Left ventricle myocardium inferior (tissue), 1 donor: ENCODE data around the gene CFD. TPM values are rescaled to one million over a fixed set of nuclear protein-coding genes. Genes with fewer than 3 reads are reported as not detected.

Experiments
- DNase-seq: peaks from one replicate; pipeline ENCODE4 v3.0.0-alpha.2; 2020
- H3K27ac ChIP-seq: fragments of 200-600 bp; replicated peaks from 2 replicates; pipeline ENCODE4 v1.8.0; 2021
- H3K27me3 ChIP-seq: fragments of 200-600 bp; 2 replicates; pipeline ENCODE4 v1.8.0; 2021; ENCODE audit warnings: low read depth
- H3K36me3 ChIP-seq: fragments of 200-600 bp; 2 replicates; pipeline ENCODE4 v1.8.0; 2021
- H3K4me1 ChIP-seq: fragments of 200-600 bp; 2 replicates; pipeline ENCODE4 v1.8.0; 2021
- H3K4me3 ChIP-seq: fragments of 200-600 bp; 2 replicates; pipeline ENCODE4 v1.8.0; 2021; ENCODE audit warnings: mild to moderate bottlenecking, moderate library complexity
- H3K9me3 ChIP-seq: fragments of 200-600 bp; replicated peaks from 2 replicates; pipeline ENCODE4 v1.8.0; 2021
- intact Hi-C: fragments of 100-400 bp; cut with micrococcal nuclease; formaldehyde crosslinking; loops from one replicate; pipeline ENCODE4 v1.11.0; 2022
- total RNA-seq: library from RNA; stranded (reverse); fragmentation: NEBNext Ultra II Directional; extraction: Animal tissue kit (Norgen Biotek cat#: 25700); gene quantifications from one replicate; pipeline ENCODE4 v1.2.1, GENCODE V29; 2021
- TF ChIP-seq, protein P1 (sequence below): fragments of 200-600 bp; IDR thresholded peaks from 2 replicates; pipeline ENCODE4 v1.8.0; 2021; ENCODE audit warnings: antibody characterized with exemption, mild to moderate bottlenecking, borderline replicate concordance
- donor health status: DM: no; HTN: yes; CAD: no; lungs with severe emphysema.

Gene CFD
- total RNA-seq, 1 donor from 2014 or later = 200 TPM

GRCh38 chr19:879711-880438 is 20.4 kb downstream of the CFD start:
- intact Hi-C loops = no loop called here
- no peaks in the 10 kb centered on the region for H3K9me3 ChIP-seq
- TF ChIP-seq, protein P1, sequence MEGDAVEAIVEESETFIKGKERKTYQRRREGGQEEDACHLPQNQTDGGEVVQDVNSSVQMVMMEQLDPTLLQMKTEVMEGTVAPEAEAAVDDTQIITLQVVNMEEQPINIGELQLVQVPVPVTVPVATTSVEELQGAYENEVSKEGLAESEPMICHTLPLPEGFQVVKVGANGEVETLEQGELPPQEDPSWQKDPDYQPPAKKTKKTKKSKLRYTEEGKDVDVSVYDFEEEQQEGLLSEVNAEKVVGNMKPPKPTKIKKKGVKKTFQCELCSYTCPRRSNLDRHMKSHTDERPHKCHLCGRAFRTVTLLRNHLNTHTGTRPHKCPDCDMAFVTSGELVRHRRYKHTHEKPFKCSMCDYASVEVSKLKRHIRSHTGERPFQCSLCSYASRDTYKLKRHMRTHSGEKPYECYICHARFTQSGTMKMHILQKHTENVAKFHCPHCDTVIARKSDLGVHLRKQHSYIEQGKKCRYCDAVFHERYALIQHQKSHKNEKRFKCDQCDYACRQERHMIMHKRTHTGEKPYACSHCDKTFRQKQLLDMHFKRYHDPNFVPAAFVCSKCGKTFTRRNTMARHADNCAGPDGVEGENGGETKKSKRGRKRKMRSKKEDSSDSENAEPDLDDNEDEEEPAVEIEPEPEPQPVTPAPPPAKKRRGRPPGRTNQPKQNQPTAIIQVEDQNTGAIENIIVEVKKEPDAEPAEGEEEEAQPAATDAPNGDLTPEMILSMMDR = no peak
- DNase-seq = no peak
- no peaks in the 10 kb centered on the region for H3K4me1 ChIP-seq
- no peak overlapping the region for H3K4me3 ChIP-seq
- no peaks in the 10 kb centered on the region for H3K27me3 ChIP-seq
- H3K27ac ChIP-seq = no peak overlapping the region
- peaks cover 64% of the 10 kb centered on the region for H3K36me3 ChIP-seq

DNA sequence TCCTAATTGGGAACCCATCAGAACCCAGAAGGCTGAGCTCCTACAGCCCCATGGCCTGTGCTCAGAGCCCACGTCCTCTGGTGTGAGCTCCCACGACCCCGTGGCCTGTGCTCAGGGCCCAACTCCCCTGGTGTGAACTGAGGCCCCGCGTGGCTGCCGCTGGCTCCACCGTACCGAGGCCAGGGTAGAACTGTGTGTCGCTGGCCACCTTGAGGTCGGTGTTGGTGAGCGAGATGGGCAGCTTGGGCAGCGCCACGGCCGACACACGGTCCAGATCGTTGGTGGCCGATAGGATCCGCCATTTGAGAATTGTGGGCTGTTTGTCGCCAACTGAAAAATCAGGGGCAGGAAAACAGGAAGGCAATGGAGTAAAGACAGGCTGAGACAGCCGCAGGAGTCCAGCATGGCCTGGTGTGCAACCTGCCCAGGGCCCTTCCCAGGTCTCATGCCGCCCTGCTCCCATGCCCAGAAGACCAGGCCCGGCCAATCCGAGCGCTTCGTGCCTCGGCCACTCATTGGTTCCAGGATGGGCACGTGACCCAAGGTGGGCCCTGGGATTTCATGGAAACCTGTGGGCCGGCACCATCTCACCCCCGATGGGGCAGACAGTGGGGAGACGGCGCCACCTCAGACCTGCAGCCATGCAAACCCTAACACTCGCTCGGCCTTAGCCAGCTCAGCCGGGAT is 22.1 kb downstream of the CFD start:
- peaks cover 72% of the 10 kb centered on the region for H3K36me3 ChIP-seq
- intact Hi-C loops = no loop called here
- no peaks in the 10 kb centered on the region for H3K4me1 ChIP-seq
- TF ChIP-seq, protein P1 = no peak
- no peak overlapping the region for H3K4me3 ChIP-seq
- H3K27ac ChIP-seq = no peak overlapping the region
- H3K9me3 ChIP-seq = no peaks in the 10 kb centered on the region
- DNase-seq = no peak
- H3K27me3 ChIP-seq = no peaks in the 10 kb centered on the region

DNA sequence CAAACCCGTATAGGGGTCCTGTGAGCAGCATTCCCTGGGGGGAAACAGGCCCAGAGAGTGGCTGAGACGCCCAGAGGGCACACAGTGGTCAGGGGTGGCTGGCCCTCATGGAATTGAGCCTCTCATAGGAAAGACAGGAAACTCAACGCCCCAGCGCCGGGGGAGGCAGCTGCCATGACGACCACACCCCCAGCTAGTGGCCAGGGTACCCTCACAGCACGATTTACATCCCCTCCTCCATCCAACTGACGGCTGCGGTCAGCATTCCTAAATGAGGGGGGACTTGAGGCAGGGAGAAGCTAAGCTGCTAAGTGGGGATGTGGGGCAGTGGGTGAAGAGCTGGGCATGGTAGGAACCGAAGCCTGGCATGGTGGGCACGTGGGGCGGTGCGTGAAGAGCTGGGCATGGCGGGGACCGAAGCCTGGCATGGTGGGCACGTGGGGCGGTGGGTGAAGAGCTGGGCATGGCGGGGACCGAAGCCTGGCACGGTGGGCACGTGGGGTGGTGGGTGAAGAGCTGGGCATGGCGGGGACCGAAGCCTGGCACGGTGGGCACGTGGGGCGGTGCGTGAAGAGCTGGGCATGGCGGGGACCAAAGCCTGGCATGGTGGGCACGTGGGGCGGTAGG is 23.5 kb downstream of the CFD start:
- H3K27me3 ChIP-seq = no peaks in the 10 kb centered on the region
- H3K4me1 ChIP-seq = no peaks in the 10 kb centered on the region
- DNase-seq = no peak
- TF ChIP-seq, protein P1 = no peak
- H3K27ac ChIP-seq = no peak overlapping the region
- intact Hi-C loops = no loop called here
- no peaks in the 10 kb centered on the region for H3K9me3 ChIP-seq
- H3K4me3 ChIP-seq = no peak overlapping the region
- H3K36me3 ChIP-seq = peaks cover 79% of the 10 kb centered on the region

DNA sequence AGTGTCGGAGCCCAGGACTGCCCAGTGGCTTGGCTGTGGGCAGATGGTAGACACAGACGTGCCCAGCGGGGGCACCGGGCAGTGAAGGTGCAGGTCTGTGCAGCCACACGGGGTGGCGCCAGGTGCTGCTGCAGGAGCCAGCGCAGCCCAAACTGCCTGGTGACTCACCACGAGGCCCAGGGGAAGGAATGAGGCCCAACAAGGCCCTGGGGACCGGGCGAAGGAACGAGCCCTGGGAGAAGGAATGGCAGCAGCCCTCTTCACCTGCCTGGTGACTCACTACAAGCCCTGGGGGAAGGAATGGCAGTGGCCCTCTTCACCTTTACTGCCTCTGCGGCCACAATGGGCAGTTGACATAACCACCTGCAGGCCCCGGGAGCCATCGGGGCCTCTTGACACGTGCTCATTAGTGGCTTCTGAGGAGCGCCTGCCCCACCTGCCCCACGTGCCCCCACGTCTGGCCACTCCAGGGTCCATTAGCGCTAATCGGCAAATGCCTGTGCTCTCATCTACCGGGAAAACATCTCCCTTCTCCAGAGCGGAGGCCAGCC is 24.3 kb downstream of the CFD start:
- H3K4me3 ChIP-seq = no peak overlapping the region
- peaks cover 85% of the 10 kb centered on the region for H3K36me3 ChIP-seq
- no peaks in the 10 kb centered on the region for H3K9me3 ChIP-seq
- no peaks in the 10 kb centered on the region for H3K4me1 ChIP-seq
- H3K27ac ChIP-seq = no peak overlapping the region
- no peak for DNase-seq
- TF ChIP-seq, protein P1 = no peak
- intact Hi-C loops = no loop called here
- H3K27me3 ChIP-seq = no peaks in the 10 kb centered on the region

DNA sequence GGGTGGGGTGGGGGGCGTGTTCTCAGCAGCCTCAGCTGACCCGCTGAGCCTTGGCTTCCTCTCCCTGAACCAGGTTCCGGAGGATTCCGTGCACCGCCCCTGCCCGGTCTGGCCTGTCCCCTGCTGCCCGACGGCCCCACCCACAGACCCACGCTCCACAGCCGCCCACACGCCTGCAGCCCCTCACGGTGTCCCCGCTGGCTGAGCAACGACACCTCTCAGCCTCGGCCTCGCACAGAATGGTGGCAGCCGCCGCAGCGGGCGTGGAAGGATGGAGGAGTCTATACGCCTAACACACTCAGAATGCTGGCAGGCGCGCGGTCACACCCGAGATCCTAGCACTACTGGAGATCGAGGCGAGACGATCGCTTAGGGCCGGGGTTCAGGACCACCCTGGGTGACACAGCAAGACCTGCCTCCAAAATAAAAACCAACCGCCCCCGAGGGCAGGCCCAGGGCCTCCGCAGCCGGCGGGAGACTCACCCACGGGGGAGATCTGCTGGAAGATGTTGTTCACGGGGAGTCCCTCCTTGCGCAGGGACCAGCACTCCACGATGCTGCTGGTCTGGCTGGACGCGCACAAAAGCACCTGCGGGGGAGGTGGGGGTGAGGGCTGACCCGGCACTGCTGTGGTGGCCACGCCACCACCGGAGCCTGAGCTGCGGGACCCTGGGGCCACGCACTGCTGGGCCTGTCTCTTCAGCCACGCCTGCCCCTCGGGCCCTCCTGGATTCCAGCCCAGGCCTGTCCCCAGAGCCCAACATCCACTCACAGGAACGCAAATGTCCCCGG is 25.2 kb downstream of the CFD start:
- Histone ChIP-seq H3K4me3 (no peak overlapping the region), H3K4me1 (no peaks in the 10 kb centered on the region), H3K27ac (no peak overlapping the region), H3K27me3 (no peaks in the 10 kb centered on the region), H3K9me3 (no peaks in the 10 kb centered on the region), H3K36me3 (peaks cover 91% of the 10 kb centered on the region)
- DNase-seq = no peak
- intact Hi-C loops = no loop called here
- TF ChIP-seq, protein P1 = no peak
